Activated T-helper 1 cell treated with Interleukin-2 at 50 U/mL for 16 hours (primary cell): ENCODE measurements around the gene GHRL.
"Not testable (repeated sequence)": the region's sequence is repeated elsewhere in the genome, so short reads cannot be mapped to it uniquely, and the experiment has no call there.

ENCODE experiments used
- DNase-seq: peaks from one replicate; pipeline ENCODE4 v3.0.0-alpha.2; 2020; ENCODE audit warnings: low read depth

Gene GHRL

DNA sequence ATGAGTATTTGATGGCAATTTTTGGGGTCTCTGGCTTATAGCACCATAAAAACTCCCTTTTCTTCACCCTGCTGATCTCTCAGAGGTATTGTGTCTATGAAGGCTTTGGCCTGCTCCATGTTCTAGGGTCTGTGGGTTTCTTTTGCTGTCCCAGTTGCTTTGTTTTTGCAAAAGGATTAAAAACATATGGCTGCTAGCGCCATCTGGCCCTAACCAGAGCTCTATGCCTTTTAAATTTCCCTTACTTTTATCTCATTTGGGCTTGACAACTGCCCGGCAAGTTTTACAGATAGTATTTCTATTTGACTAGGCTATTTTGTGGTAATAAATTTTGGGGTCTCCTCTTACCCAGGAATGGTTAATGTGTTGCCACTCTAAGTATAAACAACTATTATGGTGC is 6.4 kb upstream of the GHRL start:
- DNase-seq, result no peak

DNA sequence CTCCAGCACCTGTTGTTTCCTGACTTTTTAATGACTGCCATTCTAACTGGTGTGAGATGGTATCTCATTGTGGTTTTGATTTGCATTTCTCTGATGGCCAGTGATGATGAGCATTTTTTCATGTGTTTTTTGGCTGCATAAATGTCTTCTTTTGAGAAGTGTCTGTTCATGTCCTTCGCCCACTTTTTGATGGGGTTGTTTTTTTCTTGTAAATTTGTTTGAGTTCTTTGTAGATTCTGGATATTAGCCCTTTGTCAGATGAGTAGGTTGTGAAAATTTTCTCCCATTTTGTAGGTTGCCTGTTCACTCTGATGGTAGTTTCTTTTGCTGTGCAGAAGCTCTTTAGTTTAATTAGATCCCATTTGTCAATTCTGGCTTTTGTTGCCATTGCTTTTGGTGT is 5.3 kb upstream of the GHRL start:
- not testable (repeated sequence) for DNase-seq

- DNase-seq, result no peak
Measured at GRCh38 chr3:10294030-10294586, 1.4 kb upstream of the GHRL start.

DNA sequence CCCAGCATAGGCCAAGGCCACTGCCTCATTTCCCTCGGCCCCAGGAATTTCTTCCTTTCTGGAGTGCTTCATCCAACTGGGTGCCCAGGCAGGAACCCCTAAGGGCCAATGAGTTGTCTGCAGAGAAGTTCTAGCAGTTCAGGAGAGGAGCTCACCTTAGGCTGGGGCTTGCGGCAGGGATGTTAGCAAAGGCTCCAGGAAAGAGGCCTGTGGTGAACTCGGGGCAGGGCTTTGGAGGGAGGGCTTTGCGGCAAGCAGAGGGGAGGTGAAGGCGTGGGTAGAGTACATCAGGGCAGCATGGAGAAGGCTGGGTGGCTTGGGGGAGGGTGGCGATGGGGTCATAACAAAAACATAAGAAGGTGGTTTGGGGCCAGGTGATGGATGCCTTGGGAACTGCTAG is 1.1 kb downstream of the GHRL start:
- no peak for DNase-seq

- no peak for DNase-seq
Measured at GRCh38 chr3:10290481-10291176, 2.1 kb downstream of the GHRL start.

DNA sequence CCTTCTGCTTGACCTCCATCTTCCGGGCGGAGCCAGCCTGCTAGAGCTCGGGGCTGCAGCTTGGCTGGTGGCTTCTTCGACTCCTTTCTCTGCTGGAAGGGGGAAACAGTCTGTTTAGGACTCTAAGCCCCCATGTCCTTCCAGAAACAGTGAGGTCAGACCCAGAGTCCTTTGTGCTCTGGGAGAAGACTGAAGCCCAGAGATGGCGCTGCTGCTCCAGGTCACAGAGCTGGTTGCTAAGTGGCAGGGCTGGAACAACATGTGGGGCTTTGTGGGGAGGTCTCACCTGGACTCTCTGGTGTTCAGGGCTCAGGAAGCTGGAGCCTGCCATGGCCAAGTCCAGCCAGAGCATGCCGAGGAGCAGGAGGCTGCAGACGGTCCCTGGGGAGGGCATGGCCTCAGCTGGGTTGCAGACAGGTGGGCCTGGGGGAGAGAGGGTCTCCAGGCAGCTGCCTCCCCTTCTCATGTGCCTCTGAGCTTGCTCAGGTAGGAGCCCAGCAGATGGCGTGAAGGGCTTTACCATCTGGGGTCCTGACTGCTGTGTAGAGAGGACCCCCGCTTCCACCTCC is 2.9 kb downstream of the GHRL start:
- DNase-seq, result no peak

DNA sequence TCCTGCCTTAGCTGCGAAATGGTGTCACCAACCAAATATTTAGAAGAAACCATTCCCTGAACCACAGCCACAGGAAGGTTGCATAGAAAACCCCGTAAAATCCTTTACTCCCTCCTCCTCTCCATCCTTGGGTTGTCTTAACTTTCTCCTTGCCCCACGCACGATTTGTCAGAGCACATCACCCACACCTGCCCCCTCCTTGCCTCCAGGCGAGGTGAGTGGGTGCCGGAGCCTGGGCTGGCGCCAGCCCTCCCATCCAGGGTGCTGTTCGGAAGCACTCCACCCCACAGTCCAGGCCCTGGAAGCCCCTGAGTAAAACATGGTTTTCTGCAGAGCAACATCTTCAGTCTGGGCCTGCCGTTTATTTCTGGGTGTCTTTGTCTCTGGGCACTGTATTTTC is 3.7 kb downstream of the GHRL start:
- no peak for DNase-seq

- no peak for DNase-seq
Measured at GRCh38 chr3:10288575-10288960, 4.2 kb downstream of the GHRL start.

GRCh38 chr3:10287936-10288574 is 4.7 kb downstream of the GHRL start:
- DNase-seq, result no peak

DNA sequence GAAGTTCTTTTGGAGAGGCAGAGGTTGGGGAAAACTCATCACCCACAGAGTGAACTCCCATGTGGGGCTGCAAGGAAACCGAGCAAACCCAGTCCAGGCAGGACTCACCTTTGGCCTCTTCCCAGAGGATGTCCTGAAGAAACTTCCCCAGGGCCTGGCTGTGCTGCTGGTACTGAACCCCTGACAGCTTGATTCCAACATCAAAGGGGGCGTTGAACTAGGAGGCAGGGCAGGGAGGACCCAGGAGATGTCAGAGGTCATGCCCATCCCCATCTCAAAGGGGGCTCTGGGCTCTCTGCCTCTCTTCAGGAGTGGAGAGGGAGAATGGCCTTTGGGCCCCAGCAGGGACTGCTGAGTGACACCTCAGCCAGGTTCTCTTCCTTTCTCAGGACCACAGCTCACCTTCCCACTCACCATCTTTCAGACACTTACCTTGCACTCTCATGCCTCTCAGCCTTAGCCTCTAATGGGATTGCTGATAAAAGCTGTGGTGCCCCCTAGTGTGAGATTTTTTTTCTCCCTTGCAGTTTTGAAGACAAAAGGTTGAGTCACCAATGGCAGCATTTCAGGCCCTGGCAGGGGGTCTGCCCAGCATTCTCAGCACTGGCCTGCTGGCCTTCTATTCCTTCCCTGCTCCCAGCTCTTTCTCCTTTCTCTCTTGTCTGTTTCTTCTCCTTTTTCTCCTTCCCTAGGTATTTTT is 6.0 kb downstream of the GHRL start:
- no peak for DNase-seq

DNA sequence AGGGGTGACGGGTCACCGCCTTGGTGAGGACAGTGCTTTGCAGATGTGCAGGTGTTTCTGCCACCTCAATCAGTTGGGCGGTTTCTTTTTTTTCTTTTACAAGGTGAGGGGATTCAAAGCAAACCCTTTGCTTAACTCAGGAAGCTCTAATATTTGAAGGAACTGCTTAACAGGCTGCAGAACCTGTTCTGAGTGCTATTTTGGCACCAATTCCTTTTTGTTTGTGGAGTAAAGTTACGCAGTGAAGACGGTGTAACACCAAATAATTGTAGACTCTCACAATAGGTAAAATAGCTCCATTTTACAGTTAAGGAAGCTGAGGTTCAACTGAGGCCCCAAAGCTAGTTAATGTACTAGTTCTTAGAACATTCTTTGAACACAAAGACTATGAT is 6.6 kb downstream of the GHRL start:
- no peak for DNase-seq

DNA sequence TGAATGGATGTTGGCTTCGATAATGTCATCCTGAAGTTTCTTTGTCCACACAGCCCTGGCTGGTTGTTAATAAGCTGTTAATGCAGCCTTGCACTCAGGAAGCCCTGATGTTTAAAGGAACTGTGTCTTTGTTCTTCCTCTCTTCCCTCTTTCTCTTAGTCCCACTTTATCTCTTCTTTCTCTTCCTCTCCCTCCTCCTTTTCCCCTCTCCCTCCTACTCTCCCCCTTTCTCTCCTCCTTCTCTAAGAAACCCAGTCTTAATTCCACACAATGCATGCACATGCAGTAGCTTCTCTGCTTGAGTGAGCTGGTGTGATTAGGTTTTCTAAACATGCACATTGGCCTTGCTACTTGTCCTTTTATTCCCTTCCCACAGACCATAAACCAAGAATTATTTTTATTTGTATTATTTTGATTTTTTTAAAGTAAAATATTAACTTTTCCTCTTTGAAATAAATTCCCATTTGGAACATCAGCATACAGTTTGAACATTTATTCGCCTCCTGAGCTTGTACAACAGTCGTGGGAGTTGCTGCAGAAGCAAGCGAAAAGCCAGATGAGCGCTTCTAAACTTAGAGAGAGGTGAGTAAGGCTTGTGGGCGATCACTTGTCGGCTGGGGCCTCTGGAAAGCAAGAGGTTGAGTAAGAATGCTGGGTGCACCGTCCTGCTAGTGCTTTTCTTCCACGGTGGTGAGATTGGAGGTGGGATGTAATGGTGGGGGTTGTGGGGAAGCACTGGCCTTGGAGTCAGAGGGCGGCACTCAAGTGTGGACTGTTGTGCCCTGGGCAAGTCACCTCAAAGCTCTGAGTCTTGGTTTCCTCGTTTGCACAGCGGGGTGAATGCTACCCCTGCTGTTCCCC is 7.2 kb downstream of the GHRL start:
- no peak for DNase-seq

- no peak for DNase-seq
Measured at GRCh38 chr3:10284496-10284895, 8.3 kb downstream of the GHRL start.

GRCh38 chr3:10283638-10284037 is 9.1 kb downstream of the GHRL start:
- no peak for DNase-seq

- DNase-seq, result no peak
Measured at GRCh38 chr3:10281951-10282350, 10.8 kb downstream of the GHRL start.

- DNase-seq, result no peak
Measured at GRCh38 chr3:10280571-10280970, 12.2 kb downstream of the GHRL start.

DNA sequence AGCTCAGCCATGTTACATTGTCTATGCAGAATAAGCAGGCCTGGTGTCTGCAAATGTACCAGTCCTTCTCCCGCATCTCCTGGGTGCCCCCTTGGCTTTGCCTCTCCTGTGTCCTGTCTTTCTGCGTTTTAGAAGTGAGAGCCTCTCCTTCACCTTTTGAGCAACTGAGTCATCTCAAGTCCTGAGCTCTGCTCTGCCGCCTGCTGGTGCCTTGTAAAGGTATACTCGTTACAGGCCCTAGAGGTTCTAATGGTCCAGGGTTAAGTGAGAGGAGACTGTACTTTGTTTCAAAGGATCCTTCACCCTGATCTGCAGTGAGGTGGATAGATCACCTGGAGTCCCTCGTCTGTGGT is 12.6 kb downstream of the GHRL start:
- no peak for DNase-seq

GRCh38 chr3:10279384-10280176 is 13.2 kb downstream of the GHRL start:
- no peak for DNase-seq

- DNase-seq, result no peak
Measured at GRCh38 chr3:10278501-10278900, 14.2 kb downstream of the GHRL start.

DNA sequence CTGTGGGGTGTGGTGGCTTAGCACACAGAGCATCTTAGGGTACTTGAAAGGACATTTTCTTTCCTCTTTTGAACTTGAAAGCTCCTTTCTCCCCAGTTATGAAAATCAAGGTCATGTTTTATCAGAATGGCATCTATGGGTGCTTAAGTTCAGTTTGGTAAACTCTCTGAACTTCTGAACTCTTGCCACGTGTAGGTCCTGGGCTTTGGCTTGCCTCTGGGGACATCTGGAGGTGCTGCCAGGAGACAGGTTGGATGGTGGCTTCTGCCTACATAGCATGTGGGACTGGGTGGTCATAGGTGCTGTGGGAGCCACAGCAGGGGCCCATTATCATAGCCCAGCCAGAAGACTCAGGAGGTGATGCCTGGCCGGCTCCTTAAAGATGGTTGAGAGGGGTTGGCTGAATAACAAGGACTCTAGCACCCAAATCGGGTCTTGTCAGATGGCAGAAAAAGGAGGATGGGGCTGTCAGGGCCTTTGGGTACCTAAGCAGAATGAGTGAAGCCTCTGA is 15.6 kb downstream of the GHRL start:
- DNase-seq, result no peak

DNA sequence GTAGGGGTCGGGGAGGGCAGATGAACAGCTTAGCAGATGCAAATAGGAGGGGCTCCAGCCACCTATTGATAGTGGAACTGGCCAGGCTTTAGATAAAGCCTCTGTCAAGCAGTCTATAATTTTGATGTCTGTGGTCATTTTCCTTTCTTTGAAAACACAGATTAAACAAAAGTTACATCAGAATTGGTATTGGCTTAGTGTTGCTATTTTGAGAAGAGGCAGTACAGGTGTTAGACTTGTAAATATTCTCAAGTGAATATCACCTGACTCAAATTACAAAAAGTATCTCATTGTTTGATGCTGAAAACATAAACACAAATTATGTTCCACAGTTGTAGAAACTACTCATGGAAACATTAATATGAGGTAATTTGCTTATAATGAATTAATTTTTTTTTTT is 18.1 kb downstream of the GHRL start:
- DNase-seq, result no peak
